HL-60 (cell line): Measurements from ENCODE around the gene RPAP3.

Source experiments
- GABPA ChIP-seq: IDR thresholded peaks from 2 replicates; pipeline ENCODE4 v1.6.1; 2012; ENCODE audit warnings: low read depth
- SPI1 ChIP-seq: IDR thresholded peaks from 2 replicates; pipeline ENCODE4 v1.6.1; 2012; ENCODE audit warnings: low read depth, mild to moderate bottlenecking, borderline replicate concordance
- TF ChIP-seq, protein P1 (sequence below): IDR thresholded peaks from one replicate; pipeline ENCODE4 v1.5.1; 2011; ENCODE audit warnings: low read length, control low read depth, inconsistent platforms; ENCODE audit not compliant: insufficient read depth

DNA sequence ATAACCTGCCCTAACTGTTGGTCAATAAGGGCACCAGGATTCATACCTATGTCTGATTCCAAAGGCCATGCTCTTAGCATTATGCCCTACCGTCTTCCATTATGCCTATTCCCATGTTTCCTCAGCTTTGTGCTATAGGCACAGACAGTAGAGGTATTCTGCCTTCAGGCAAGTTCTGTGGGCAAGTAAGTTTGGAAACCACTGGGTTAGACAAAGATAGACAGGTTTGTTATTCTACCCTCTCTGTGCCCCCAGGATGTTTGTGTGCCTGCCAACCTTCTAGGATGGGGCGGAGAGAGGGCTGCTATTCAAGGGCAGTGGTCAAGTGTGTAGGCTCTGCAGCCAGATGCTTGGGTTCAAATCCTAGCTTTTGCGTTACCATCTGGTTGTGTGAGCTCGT lies 48.3 kb upstream of the RPAP3 start:
- TF ChIP-seq SPI1 (no peak), GABPA (no peak)
- TF ChIP-seq, protein P1, sequence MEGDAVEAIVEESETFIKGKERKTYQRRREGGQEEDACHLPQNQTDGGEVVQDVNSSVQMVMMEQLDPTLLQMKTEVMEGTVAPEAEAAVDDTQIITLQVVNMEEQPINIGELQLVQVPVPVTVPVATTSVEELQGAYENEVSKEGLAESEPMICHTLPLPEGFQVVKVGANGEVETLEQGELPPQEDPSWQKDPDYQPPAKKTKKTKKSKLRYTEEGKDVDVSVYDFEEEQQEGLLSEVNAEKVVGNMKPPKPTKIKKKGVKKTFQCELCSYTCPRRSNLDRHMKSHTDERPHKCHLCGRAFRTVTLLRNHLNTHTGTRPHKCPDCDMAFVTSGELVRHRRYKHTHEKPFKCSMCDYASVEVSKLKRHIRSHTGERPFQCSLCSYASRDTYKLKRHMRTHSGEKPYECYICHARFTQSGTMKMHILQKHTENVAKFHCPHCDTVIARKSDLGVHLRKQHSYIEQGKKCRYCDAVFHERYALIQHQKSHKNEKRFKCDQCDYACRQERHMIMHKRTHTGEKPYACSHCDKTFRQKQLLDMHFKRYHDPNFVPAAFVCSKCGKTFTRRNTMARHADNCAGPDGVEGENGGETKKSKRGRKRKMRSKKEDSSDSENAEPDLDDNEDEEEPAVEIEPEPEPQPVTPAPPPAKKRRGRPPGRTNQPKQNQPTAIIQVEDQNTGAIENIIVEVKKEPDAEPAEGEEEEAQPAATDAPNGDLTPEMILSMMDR: no peak
